Kidney epithelial cell (primary cell): Measurements from ENCODE around the gene ISL1. TPM values are rescaled to one million over a fixed set of nuclear protein-coding genes. Genes with fewer than 3 reads are reported as not detected.

Experiments used
- DNase-seq: peaks from one replicate; pipeline ENCODE4 v3.0.0-alpha.2; 2010; ENCODE audit warnings: low read depth
- H3K27me3 ChIP-seq: 2 replicates; pipeline ENCODE4 v1.6.0; 2011; ENCODE audit warnings: low read length; ENCODE audit not compliant: control insufficient read depth, insufficient read depth
- H3K36me3 ChIP-seq: 2 replicates; pipeline ENCODE4 v1.5.1; 2011; ENCODE audit warnings: low read length; ENCODE audit not compliant: control insufficient read depth, insufficient read depth
- H3K4me3 ChIP-seq: 2 replicates; pipeline ENCODE4 v1.5.1; 2011; ENCODE audit warnings: low read depth, mild to moderate bottlenecking, control low read depth, low read length
- total RNA-seq: library from RNA; depleted of rRNA; stranded (reverse); fragments of >200 nt; gene quantifications from 2 replicates; pipeline ENCODE4 v1.2.3, GENCODE V29; 2015
- TF ChIP-seq, protein P1 (sequence below): IDR thresholded peaks from 2 replicates; pipeline ENCODE4 v1.5.1; 2011; ENCODE audit warnings: mild to moderate bottlenecking, moderate library complexity, low read length, control low read depth, inconsistent platforms; ENCODE audit not compliant: insufficient read depth, poor library complexity, severe bottlenecking

ISL1 gene
- total RNA-seq, 1 donor from 2014 or later = 0.17 TPM

DNA sequence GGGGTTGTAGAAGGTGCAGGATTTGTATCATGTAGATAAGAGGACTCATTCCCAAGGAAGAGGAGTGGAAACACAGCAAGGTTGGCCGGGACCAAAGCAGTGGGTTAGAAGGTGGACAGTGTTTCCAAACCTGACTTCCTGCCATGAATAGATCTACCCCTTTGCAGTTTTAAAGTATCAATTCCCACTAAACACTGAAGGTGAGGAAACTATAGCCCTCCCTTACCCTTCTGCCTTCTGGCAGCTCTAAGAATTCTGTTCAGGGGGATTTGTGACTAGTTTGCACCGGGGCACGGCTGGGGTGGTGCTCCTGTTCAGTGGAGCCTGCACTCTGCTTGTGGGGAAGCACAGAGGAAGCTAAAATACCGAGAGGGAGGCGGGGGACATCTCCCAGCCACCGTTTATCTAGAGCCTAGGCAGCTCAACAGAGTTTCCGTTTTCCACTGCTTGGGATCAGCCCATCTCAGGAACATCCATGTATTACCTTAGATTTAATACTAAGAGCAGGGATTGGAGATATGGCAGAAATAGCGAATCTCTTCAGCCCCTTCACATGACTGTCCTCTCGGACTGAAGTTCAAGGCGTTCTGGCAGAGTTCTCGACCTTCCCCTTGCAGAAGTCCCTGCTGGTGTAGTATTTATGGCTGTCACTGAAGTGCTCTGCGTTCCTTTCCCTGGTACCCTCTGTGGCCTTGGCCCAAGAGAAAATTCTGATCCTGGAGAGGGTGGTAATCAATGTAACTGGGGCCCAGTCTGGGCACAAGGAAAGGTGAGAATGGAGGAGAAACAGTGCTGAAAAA, 5.4 kb downstream of the ISL1 start:
- no peak overlapping the region for H3K4me3 ChIP-seq
- no peaks in the 10 kb centered on the region for H3K36me3 ChIP-seq
- TF ChIP-seq, protein P1, sequence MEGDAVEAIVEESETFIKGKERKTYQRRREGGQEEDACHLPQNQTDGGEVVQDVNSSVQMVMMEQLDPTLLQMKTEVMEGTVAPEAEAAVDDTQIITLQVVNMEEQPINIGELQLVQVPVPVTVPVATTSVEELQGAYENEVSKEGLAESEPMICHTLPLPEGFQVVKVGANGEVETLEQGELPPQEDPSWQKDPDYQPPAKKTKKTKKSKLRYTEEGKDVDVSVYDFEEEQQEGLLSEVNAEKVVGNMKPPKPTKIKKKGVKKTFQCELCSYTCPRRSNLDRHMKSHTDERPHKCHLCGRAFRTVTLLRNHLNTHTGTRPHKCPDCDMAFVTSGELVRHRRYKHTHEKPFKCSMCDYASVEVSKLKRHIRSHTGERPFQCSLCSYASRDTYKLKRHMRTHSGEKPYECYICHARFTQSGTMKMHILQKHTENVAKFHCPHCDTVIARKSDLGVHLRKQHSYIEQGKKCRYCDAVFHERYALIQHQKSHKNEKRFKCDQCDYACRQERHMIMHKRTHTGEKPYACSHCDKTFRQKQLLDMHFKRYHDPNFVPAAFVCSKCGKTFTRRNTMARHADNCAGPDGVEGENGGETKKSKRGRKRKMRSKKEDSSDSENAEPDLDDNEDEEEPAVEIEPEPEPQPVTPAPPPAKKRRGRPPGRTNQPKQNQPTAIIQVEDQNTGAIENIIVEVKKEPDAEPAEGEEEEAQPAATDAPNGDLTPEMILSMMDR = no peak
- H3K27me3 ChIP-seq = peaks cover 74% of the 10 kb centered on the region
- DNase-seq = no peak

GRCh38 chr5:51389288-51389576, 6.0 kb downstream of the ISL1 start:
- Histone ChIP-seq H3K36me3 (no peaks in the 10 kb centered on the region), H3K4me3 (no peak overlapping the region), H3K27me3 (peaks cover 73% of the 10 kb centered on the region)
- TF ChIP-seq, protein P1 = no peak
- no peak for DNase-seq

DNA sequence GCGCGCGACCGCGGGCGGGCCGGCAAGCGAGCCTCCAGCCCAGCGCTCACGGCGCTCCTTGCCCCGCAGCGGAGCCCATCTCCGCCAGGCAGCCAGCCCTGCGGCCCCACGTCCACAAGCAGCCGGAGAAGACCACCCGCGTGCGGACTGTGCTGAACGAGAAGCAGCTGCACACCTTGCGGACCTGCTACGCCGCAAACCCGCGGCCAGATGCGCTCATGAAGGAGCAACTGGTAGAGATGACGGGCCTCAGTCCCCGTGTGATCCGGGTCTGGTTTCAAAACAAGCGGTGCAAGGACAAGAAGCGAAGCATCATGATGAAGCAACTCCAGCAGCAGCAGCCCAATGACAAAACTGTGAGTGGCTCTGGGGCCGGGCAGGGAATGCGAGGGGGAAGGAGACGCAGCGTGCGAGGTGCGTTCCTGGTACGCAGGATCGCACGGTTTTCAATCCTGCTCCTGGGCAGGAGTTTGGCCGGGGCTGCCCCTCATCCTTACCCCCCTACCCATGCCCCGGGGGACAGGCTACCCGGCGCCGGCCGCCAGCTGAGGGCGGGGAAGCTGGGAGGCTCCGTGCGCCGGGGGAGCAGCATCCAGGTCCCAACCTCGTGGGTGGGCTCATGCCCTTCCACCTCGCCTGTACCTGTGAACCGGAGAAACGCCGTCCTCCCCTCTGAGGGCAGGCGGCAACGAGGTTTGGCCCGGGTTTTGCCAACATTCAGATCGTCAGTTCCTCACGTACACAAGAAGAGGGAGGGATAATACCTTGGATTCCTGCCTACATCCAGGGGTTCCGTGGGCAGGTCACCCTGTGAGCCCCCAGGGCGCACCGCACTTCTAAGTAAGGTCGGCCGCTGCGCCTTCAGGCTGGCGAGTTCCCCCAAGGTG, 6.6 kb downstream of the ISL1 start:
- TF ChIP-seq, protein P1 = no peak
- Histone ChIP-seq H3K36me3 (no peaks in the 10 kb centered on the region), H3K27me3 (peaks cover 71% of the 10 kb centered on the region), H3K4me3 (no peak overlapping the region)
- DNase-seq = no peak

GRCh38 chr5:51391175-51391574, 7.9 kb downstream of the ISL1 start:
- no peaks in the 10 kb centered on the region for H3K36me3 ChIP-seq
- peaks cover 76% of the 10 kb centered on the region for H3K27me3 ChIP-seq
- TF ChIP-seq, protein P1 = no peak
- H3K4me3 ChIP-seq = no peak overlapping the region
- DNase-seq = no peak

GRCh38 chr5:51392689-51393199, 9.5 kb downstream of the ISL1 start:
- DNase-seq = no peak
- TF ChIP-seq, protein P1 = no peak
- Histone ChIP-seq H3K27me3 (peaks cover 61% of the 10 kb centered on the region), H3K36me3 (no peaks in the 10 kb centered on the region), H3K4me3 (no peak overlapping the region)
